Fibroblast of skin of right biceps (primary cell): Measurements from ENCODE around the gene ZNF414.
A peak's percentile ranks its signal among the peaks of the same experiment; 100 is the strongest.
"Not testable (repeated sequence)": the region's sequence is repeated elsewhere in the genome, so short reads cannot be mapped to it uniquely, and the experiment has no call there.

Experiments
- DNase-seq: peaks from one replicate; pipeline ENCODE4 v3.0.0-alpha.2; 2013

ZNF414 gene

GRCh38 chr19:8517551-8518442 is 3.8 kb upstream of the ZNF414 start:
- peak; percentile 44 for DNase-seq

GRCh38 chr19:8515317-8515716 is 1.4 kb upstream of the ZNF414 start:
- DNase-seq, result no peak

GRCh38 chr19:8514505-8515009 is 590 bp upstream of the ZNF414 start:
- DNase-seq, result not testable (repeated sequence)

GRCh38 chr19:8513036-8513686 is 806 bp downstream of the ZNF414 start:
- DNase-seq, result no peak

- DNase-seq, result peak; percentile 28
Measured at GRCh38 chr19:8512115-8512967, 1.6 kb downstream of the ZNF414 start.

GRCh38 chr19:8511573-8512101 is 2.3 kb downstream of the ZNF414 start:
- DNase-seq, result no peak

GRCh38 chr19:8510589-8511115 is 3.3 kb downstream of the ZNF414 start:
- DNase-seq, result no peak

- DNase-seq, result no peak
Measured at GRCh38 chr19:8506402-8506957, 7.5 kb downstream of the ZNF414 start.

- peak; percentile 66 for DNase-seq
Measured at GRCh38 chr19:8505680-8506401, 8.1 kb downstream of the ZNF414 start.

- no peak for DNase-seq
Measured at GRCh38 chr19:8504919-8505318, 9.0 kb downstream of the ZNF414 start.

GRCh38 chr19:8504171-8504570 is 9.8 kb downstream of the ZNF414 start:
- DNase-seq, result no peak

- no peak for DNase-seq
Measured at GRCh38 chr19:8503510-8503909, 10.5 kb downstream of the ZNF414 start.

GRCh38 chr19:8501981-8502380 is 12.0 kb downstream of the ZNF414 start:
- no peak for DNase-seq

- no peak for DNase-seq
Measured at GRCh38 chr19:8501516-8501915, 12.5 kb downstream of the ZNF414 start.

GRCh38 chr19:8500158-8500557 is 13.8 kb downstream of the ZNF414 start:
- DNase-seq, result no peak

- DNase-seq, result no peak
Measured at GRCh38 chr19:8499048-8499833, 14.7 kb downstream of the ZNF414 start.

- no peak for DNase-seq
Measured at GRCh38 chr19:8498295-8498694, 15.7 kb downstream of the ZNF414 start.

GRCh38 chr19:8494158-8494557 is 19.8 kb downstream of the ZNF414 start:
- DNase-seq, result no peak

- no peak for DNase-seq
Measured at GRCh38 chr19:8491574-8491973, 22.4 kb downstream of the ZNF414 start.

GRCh38 chr19:8490873-8491272 is 23.1 kb downstream of the ZNF414 start:
- DNase-seq, result no peak

GRCh38 chr19:8490395-8490760 is 23.6 kb downstream of the ZNF414 start:
- DNase-seq, result no peak
